Endothelial cell of umbilical vein (primary cell): Measurements from ENCODE around the gene FOXJ3. TPM values are rescaled to one million over a fixed set of nuclear protein-coding genes. Genes with fewer than 3 reads are reported as not detected.

Source experiments
- BruUV-seq: library from RNA; stranded (reverse); fragments of 400-500 nt; replicated peaks from 2 replicates; lab custom pipeline; 2021; lab: Mats Ljungman, UMichigan
- CTCF ChIA-PET: fragments of 300-600, 350-600 bp; sonication (Branson Sonifier 250); formaldehyde crosslinking; loops from one replicate; lab custom pipeline; 2021; ENCODE audit warnings: antibody characterized with exemption, inconsistent platforms; lab: Charles Lee
- POLR2A ChIA-PET: fragments of 300-600, 350-600 bp; sonication (Branson Sonifier 250); formaldehyde crosslinking; loops from one replicate; lab custom pipeline; 2021; ENCODE audit warnings: antibody characterized with exemption, inconsistent platforms; lab: Charles Lee
- DNase-seq: peaks from one replicate; pipeline ENCODE4 v3.0.0-alpha.2; 2011; ENCODE audit warnings: low read depth, low spot score
- FAIRE-seq: peaks from 2 replicates; lab custom pipeline; 2011; peaks lifted over from hg19 to GRCh38; lab: Jason Lieb, UNC
- H2AFZ ChIP-seq: 2 replicates; pipeline ENCODE4 v1.6.0; 2012; ENCODE audit warnings: low read depth, low read length, control low read depth, inconsistent platforms
- H3K27ac ChIP-seq: 2 replicates; pipeline ENCODE4 v1.5.1; 2011; ENCODE audit warnings: low read depth, mild to moderate bottlenecking, control low read depth, low read length, moderate library complexity; ENCODE audit not compliant: insufficient read depth
- H3K27me3 ChIP-seq, 2 experiments: 2 replicates each; pipeline versions ENCODE4 v1.6.0 to v1.6.1; 2011; ENCODE audit warnings: low read length in 2 of 2, mixed read lengths in 1 of 2; ENCODE audit not compliant: control insufficient read depth in 2 of 2, insufficient read depth in 2 of 2
- H3K36me3 ChIP-seq, 2 experiments: 2 replicates in 1 of 2; 3 replicates in 1 of 2; pipeline ENCODE4 v1.5.1; 2011; ENCODE audit warnings: low read length in 2 of 2, mild to moderate bottlenecking in 1 of 2, moderate library complexity in 1 of 2; ENCODE audit not compliant: control insufficient read depth in 2 of 2, insufficient read depth in 2 of 2; ENCODE audit errors: extremely low read depth in 1 of 2
- H3K4me1 ChIP-seq: 3 replicates; pipeline ENCODE4 v1.5.1; 2011; ENCODE audit warnings: mild to moderate bottlenecking, low read length; ENCODE audit not compliant: control insufficient read depth, insufficient read depth; ENCODE audit errors: extremely low read depth
- H3K4me2 ChIP-seq: 2 replicates; pipeline ENCODE4 v1.6.1; 2011; ENCODE audit warnings: low read length, control low read depth, mixed read lengths; ENCODE audit not compliant: insufficient read depth
- H3K4me3 ChIP-seq, 3 experiments: fragments of 200-600 bp in 1 of 3; sonication (generic), shearing (Covaris generic) in 1 of 3; replicated peaks in 1 of 3; 2 replicates each; pipeline ENCODE4 v1.5.1; 2011 to 2016; ENCODE audit warnings: control low read depth in 3 of 3, low read length in 3 of 3, mild to moderate bottlenecking in 2 of 3, inconsistent platforms in 1 of 3, low read depth in 1 of 3, moderate library complexity in 1 of 3; ENCODE audit not compliant: insufficient read depth in 1 of 3
- H3K79me2 ChIP-seq: 2 replicates; pipeline ENCODE4 v1.6.0; 2012; ENCODE audit warnings: low read length, inconsistent platforms; ENCODE audit not compliant: control insufficient read depth, insufficient read depth
- H3K9ac ChIP-seq: replicated peaks from 2 replicates; pipeline ENCODE3; 2011; ENCODE audit warnings: low read length, control low read depth; ENCODE audit not compliant: insufficient read depth; ENCODE audit errors: extremely low read depth
- H3K9me1 ChIP-seq: replicated peaks from 3 replicates; pipeline ENCODE4 v1.6.0; 2011; ENCODE audit warnings: mild to moderate bottlenecking, low read length; ENCODE audit not compliant: control insufficient read depth, insufficient read depth; ENCODE audit errors: extremely low read depth
- H3K9me3 ChIP-seq: replicated peaks from 2 replicates; pipeline ENCODE4 v1.5.1; 2012; ENCODE audit warnings: low read length, inconsistent platforms; ENCODE audit not compliant: control insufficient read depth, insufficient read depth
- H4K20me1 ChIP-seq: replicated peaks from 2 replicates; pipeline ENCODE3; 2011; ENCODE audit warnings: mild to moderate bottlenecking, low read length; ENCODE audit not compliant: control insufficient read depth, insufficient read depth; ENCODE audit errors: extremely low read depth
- CTCF ChIP-seq, 2 donors: IDR thresholded peaks; 1 replicate in 1 of 2; 2 replicates in 1 of 2; pipeline ENCODE4 v1.5.1; 2011; ENCODE audit warnings: low read length in 2 of 2, mild to moderate bottlenecking in 2 of 2, moderate library complexity in 2 of 2, control low read depth in 1 of 2, inconsistent platforms in 1 of 2, low read depth in 1 of 2; ENCODE audit not compliant: insufficient read depth in 1 of 2; ENCODE audit errors: extremely low read depth in 1 of 2
- EZH2 ChIP-seq: IDR thresholded peaks from 2 replicates; pipeline ENCODE4 v1.6.1; 2012; ENCODE audit warnings: borderline replicate concordance, low read depth, mild to moderate bottlenecking, moderate library complexity, low read length, inconsistent platforms; ENCODE audit not compliant: severe bottlenecking
- FOS ChIP-seq: IDR thresholded peaks from 2 replicates; pipeline ENCODE4 v1.6.1; 2011; ENCODE audit warnings: mild to moderate bottlenecking, low read length, moderate library complexity, borderline replicate concordance; ENCODE audit not compliant: insufficient read depth
- GATA2 ChIP-seq: IDR thresholded peaks from 2 replicates; pipeline ENCODE4 v1.7.0; 2011; ENCODE audit warnings: low read depth, mild to moderate bottlenecking, moderate library complexity, mixed read lengths, low read length; ENCODE audit not compliant: insufficient read length, insufficient read depth
- JUN ChIP-seq: IDR thresholded peaks from 2 replicates; pipeline ENCODE4 v1.6.1; 2011; ENCODE audit warnings: borderline replicate concordance, low read depth; ENCODE audit not compliant: insufficient read length, insufficient read depth
- MAX ChIP-seq: IDR thresholded peaks from 2 replicates; pipeline ENCODE4 v1.6.1; 2011; ENCODE audit not compliant: insufficient read depth, insufficient read length
- MYC ChIP-seq: IDR thresholded peaks from one replicate; pipeline ENCODE4 v1.6.1; 2011; ENCODE audit warnings: mild to moderate bottlenecking, low read depth, low read length
- POLR2A ChIP-seq: IDR thresholded peaks from 2 replicates; pipeline ENCODE4 v1.6.1; 2012; ENCODE audit warnings: low read depth, mild to moderate bottlenecking, control low read depth, low read length
- POLR2AphosphoS5 ChIP-seq: IDR thresholded peaks from 2 replicates; pipeline ENCODE4 v1.6.1; 2012; ENCODE audit warnings: low read depth, mild to moderate bottlenecking, control low read depth, low read length, moderate library complexity; ENCODE audit not compliant: insufficient read depth
- dilution Hi-C: fragments of 300-500 bp; cut with MboI; formaldehyde crosslinking; loops from one replicate; pipeline ENCODE4 v1.15.0; 2019; ENCODE audit warnings: low sequenced_read_pairs; ENCODE audit not compliant: extremely low pct_ligation_motif_present
- intact Hi-C: fragments of 100-400 bp; cut with micrococcal nuclease; formaldehyde crosslinking; loops from one replicate; pipeline ENCODE4 v1.10.0; 2022
- polyA plus RNA-seq, 4 experiments: library from polyadenylated mRNA; depleted of rRNA in 3 of 4; stranded (reverse) in 3 of 4; unstranded in 1 of 4; fragments of >200 nt; gene quantifications; 2 replicates each; pipeline versions ENCODE4 v1.2.1 to v1.2.3, GENCODE V29; 2011 to 2012; ENCODE audit warnings: missing spikeins in 1 of 4
- total RNA-seq: library from RNA; stranded (reverse); gene quantifications from 2 replicates; pipeline ENCODE4 v1.2.3, GENCODE V29; 2021

Gene FOXJ3
- total and polyA plus RNA-seq, 2 donors (not counting 3 experiments of a cell fraction or from before 2014, with no cell fraction given), result 34.7 to 38.8 TPM

GRCh38 chr1:42164551-42165420 is 170.2 kb downstream of the FOXJ3 start, which contains the start of gene GUCA2A:
TSS of gene GUCA2A (minus strand) at chr1:42164745. CDS start at chr1:42164712, 33 bp downstream.
- TF ChIP-seq POLR2AphosphoS5 (no peak), GATA2 (no peak), MAX (no peak), JUN (no peak), EZH2 (no peak), MYC (no peak), CTCF (IDR thresholded peaks at IDR 0.05; ENCODE audit: extremely low read depth in 1 of 2, insufficient read depth in 1 of 2, low read depth in 1 of 2, low read length in 2 of 2) (no peak), FOS (no peak), POLR2A (no peak)
- Histone ChIP-seq H3K27ac (no peak within 1 kb of the TSS), H3K9ac (no peak within 1 kb of the TSS), H3K4me2 (no peak within 1 kb of the TSS), H3K36me3 (no peaks in the 10 kb centered on the region), H3K27me3 (peaks cover 0 to 10% of the 10 kb centered on the region in 2 experiments), H3K4me1 (peaks cover 5% of the 10 kb centered on the region), H3K4me3 (no peak within 1 kb of the TSS), H3K9me3 (no peaks in the 10 kb centered on the region), H3K79me2 (no peaks in the 10 kb centered on the region), H2AFZ (no peak within 1 kb of the TSS), H4K20me1 (no peaks in the 10 kb centered on the region), H3K9me1 (no peaks in the 10 kb centered on the region)
- no TSS peak for BruUV-seq
- FAIRE-seq (no peak), DNase-seq (no peak)
- CTCF ChIA-PET, result interaction anchor here (0.8 to 3.4 kb wide), 4 partner anchors 8 to 590 kb away, joined by 3 to 31 read pairs (median 4); no protein-coding TSS in a partner anchor
- POLR2A ChIA-PET, result no interaction called here
- intact Hi-C loops, result no loop called here
- dilution Hi-C loops, result no loop called here
